HG02981 (cell line): ENCODE results near the gene ORMDL3.
"Not testable (repeated sequence)": the region's sequence is repeated elsewhere in the genome, so short reads cannot be mapped to it uniquely, and the experiment has no call there.

ENCODE experiments used
- ATAC-seq: cut with Tn5 transposase; IDR thresholded peaks from one replicate; pipeline ENCODE4 v1.9.1; 2021; ENCODE audit warnings: mild to moderate bottlenecking, moderate library complexity; ENCODE audit not compliant: unreplicated experiment

The ORMDL3 gene

GRCh38 chr17:39925282-39926134 lies 1.9 kb downstream of the ORMDL3 start:
- no peak for ATAC-seq

- no peak for ATAC-seq
Measured at GRCh38 chr17:39924691-39925055, 2.7 kb downstream of the ORMDL3 start.

- no peak for ATAC-seq
Measured at GRCh38 chr17:39923836-39924690, 3.3 kb downstream of the ORMDL3 start.

GRCh38 chr17:39923230-39923629 lies 4.2 kb downstream of the ORMDL3 start:
- ATAC-seq = no peak

- ATAC-seq = no peak
Measured at GRCh38 chr17:39922006-39922405, 5.4 kb downstream of the ORMDL3 start.

- no peak for ATAC-seq
Measured at GRCh38 chr17:39921323-39921722, 6.1 kb downstream of the ORMDL3 start.

- ATAC-seq = no peak
Measured at GRCh38 chr17:39920218-39921210, 6.9 kb downstream of the ORMDL3 start.

GRCh38 chr17:39919087-39919683 lies 8.2 kb downstream of the ORMDL3 start:
- ATAC-seq = no peak

- ATAC-seq = no peak
Measured at GRCh38 chr17:39916918-39917317, 10.5 kb downstream of the ORMDL3 start.

- no peak for ATAC-seq
Measured at GRCh38 chr17:39915559-39915958, 11.8 kb downstream of the ORMDL3 start.

- ATAC-seq = no peak
Measured at GRCh38 chr17:39913989-39914388, 13.4 kb downstream of the ORMDL3 start.

GRCh38 chr17:39908789-39909352 lies 18.5 kb downstream of the ORMDL3 start:
- ATAC-seq = no peak

GRCh38 chr17:39904990-39905288 lies 22.5 kb downstream of the ORMDL3 start:
- ATAC-seq = no peak

GRCh38 chr17:39903158-39903884 lies 24.1 kb downstream of the ORMDL3 start:
- ATAC-seq = no peak

GRCh38 chr17:39902027-39902426 lies 25.4 kb downstream of the ORMDL3 start:
- ATAC-seq = not testable (repeated sequence)

- ATAC-seq = no peak
Measured at GRCh38 chr17:39899215-39899614, 28.2 kb downstream of the ORMDL3 start.

- ATAC-seq = no peak
Measured at GRCh38 chr17:39898088-39898487, 29.3 kb downstream of the ORMDL3 start.

- ATAC-seq = no peak
Measured at GRCh38 chr17:39894681-39895376, 32.6 kb downstream of the ORMDL3 start.

- no peak for ATAC-seq
Measured at GRCh38 chr17:39889200-39889599, 38.2 kb downstream of the ORMDL3 start.
